Measurements from ENCODE around the gene DLGAP4.
"Not testable (repeated sequence)": the region's sequence is repeated elsewhere in the genome, so short reads cannot be mapped to it uniquely, and the experiment has no call there.

The DLGAP4 gene

DNA sequence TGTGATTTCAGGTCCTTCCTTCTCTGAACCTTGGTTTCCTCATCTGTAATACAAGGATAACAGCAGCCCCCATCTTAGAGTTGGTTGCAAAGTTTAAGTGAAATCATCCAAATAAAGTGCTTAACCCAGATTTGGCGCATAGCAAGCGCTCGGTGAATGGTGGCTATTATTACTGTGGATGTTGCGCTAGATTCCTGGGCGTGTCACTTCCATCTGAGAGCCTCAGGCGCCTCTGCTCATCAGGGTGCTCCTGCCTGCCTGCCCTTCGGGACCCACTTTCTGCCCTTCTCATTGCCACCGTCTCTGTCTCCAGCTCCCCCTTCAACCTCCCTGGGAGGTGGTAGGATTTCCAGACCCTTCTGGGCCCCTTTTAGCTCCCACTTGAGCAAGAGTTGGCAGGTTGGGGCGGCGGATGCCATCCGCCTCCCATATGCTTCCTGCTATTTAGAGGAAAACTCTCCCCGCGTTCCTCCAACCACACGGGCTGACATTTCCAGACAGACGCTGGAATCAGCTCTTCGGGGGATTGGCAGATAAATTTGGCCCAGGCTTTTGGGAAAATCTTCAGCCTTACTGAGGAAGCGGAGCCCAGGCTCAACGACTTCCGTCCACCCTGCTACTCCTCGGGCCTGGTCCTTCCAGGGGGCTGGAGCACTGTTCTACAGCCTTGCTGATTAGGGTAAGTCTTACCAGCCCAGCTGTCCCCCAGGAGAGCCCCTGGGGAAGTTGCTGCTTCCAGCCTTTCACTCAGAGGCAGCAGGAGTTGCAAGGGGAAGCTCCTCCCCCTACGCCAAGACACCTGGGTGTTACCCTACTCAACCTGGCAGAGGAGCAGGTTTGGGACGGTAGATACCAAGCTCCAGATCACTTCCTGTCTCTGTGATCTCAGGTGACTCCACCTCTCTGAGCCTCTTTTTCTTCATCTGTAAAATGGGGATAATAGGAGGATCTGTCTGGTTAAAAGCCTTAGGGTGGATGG, 71.5 kb downstream of the DLGAP4 start:
- no peak for DNase-seq (ENCODE audit: low read depth in 2 of 2)

- DNase-seq (ENCODE audit: low read depth in 2 of 2): no peak
These were observed 72.5 kb downstream of the DLGAP4 start for GRCh38 chr20:36378686-36379085.

DNA sequence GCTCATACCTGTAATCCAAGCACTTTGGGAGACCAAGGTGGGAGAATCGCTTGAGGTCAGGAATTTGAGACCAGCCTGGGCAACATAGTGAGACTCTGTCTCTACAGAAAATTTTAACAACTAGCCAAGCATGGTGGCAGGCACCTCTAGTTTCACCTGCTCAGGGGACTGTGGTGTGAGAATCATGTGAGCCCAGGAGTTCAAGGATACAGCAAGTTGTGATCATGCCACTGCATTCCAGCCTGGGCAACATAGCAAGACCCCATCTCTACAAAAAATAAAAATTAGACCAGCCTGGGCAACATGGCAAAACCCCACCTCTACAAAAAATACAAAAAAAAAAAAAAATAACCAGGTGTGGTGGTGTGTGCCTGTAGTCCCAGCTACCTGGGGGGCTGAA, 73.8 kb downstream of the DLGAP4 start:
- not testable (repeated sequence) for DNase-seq (ENCODE audit: low read depth in 2 of 2)

- no peak for DNase-seq (ENCODE audit: low read depth in 2 of 2)
These were observed 78.0 kb downstream of the DLGAP4 start for GRCh38 chr20:36384022-36384619.

DNA sequence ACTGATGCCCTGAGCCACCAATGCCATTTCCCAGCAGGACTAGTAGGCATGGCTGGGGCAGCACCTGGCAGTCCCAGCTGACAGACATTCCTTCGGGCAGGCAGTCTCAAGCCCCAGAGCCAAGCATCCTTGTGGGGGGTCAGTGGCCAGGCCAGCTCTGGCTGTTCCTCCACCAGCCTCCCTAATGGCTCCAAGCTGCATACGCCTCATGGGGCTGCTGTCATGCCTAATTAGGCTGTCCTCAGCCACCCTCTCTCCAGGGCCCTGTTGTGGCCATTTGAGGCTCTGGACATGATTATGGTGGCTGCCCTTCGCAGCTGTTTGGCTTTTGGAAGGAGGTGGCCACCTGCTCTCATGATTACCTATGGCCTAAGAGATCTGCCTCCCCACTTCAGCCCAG, 79.4 kb downstream of the DLGAP4 start:
- no peak for DNase-seq (ENCODE audit: low read depth in 2 of 2)

DNA sequence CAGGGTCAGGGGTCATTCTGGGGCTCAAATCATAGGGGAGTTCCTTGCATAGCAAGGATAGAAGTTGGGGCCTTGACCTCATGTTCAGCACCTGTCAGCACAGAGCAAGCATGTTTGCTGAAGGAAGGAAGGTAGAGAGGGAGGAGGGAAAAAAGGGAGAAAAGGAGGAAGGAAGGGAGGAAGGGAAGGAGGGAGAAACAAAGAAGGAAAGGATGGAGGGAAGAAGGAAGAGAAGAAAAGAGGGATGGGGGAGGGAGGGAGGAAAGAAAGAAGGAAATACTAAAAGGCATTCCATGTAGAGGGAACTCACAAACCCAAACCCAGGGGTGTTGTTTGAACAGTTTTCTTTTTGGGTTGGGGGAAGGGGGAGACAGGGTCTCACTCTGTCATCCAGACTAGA, 80.1 kb downstream of the DLGAP4 start:
- DNase-seq (ENCODE audit: low read depth in 2 of 2): no peak

DNA sequence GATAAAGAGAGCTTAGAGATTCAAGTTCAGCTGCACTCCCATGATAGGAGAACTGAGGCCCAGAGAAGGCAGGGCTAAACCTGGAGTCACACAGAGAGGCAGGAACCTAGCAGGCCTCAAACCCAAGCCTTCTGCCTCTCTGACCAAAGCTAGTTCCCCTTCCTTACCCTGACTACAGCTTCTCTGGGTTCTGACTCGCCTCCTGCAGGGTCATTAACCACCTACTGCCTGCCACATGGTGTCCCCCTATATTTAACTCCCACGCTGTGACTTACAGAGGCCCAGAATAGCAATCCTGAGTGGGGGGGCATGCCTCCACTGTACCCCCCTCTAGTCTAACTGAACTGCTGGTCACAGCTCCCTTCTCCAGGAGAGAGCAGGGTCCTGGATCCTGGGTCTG, 84.1 kb downstream of the DLGAP4 start:
- DNase-seq (ENCODE audit: low read depth in 2 of 2): no peak

DNA sequence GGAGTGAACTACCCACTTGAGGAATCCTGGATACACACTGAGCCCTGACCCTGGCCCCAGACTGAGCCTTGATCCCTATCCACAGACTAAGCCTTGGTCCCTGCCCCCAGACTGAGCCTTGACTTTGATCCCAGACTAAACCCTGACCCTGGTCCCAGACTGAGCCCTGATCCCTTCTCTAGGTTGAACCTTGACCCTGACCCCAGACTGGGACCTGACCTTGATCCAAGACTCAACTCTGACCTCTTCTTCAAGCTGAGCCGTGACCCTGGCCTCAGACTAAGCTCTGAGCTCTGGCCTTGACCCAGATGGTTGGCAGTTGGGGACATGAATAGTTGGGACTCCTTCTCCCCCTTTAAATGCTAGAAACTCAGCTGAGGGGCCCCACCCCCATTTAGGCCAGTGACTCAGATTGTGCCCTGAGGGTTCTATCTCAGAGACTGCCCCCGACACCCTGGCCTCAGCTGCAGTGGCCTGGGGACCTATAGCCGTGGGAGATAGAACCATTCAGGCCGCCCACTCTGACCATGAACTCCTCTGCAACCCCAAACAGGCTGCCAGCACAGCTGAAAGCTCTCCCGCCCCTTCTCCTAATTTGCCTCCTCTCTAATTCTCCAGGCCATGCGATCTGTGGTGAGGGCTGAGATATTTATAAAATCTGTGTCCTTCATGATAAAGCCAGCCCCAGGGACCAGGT, 84.7 kb downstream of the DLGAP4 start:
- no peak for DNase-seq (ENCODE audit: low read depth in 2 of 2)

GRCh38 chr20:36391456-36391855, 85.3 kb downstream of the DLGAP4 start:
- DNase-seq (ENCODE audit: low read depth in 2 of 2): no peak

DNA sequence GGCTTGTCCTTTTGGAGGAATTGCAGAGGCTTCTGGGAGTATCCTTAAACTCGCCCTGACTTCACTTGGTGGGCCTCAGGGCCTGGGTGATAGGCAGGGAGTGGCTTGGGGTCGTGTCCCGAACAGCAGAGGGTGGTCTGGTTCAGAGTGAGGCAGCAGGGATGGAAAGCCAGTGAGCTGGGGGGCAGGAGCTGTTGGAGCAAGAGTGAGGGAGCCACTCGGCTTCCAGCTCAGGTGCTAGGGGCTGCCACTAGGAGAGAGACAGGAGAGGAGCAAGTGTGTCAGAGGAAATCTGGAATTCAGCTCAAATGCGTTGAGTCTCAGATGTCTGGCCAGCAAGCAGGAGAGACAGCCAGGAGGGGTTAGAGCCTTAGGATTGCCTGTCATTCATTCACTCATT, 85.8 kb downstream of the DLGAP4 start:
- DNase-seq (ENCODE audit: low read depth in 2 of 2): no peak

GRCh38 chr20:36392989-36393388, 86.8 kb downstream of the DLGAP4 start:
- DNase-seq (ENCODE audit: low read depth in 2 of 2): no peak

GRCh38 chr20:36394340-36394965, 88.3 kb downstream of the DLGAP4 start:
- DNase-seq (ENCODE audit: low read depth in 2 of 2): no peak

DNA sequence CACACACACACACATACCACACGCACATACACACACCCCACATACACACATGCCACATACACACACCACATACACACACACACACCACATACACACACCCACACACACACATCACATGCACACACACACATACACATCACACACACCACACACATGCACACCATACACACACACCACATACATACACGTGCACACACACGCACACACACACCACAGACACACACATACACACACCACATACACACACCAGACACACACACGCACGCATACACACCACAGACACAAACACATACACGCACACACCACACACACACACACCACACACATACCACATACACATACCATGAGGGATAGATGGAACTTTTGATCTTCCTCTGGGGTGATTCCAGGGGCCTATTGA, 90.2 kb downstream of the DLGAP4 start:
- no peak for DNase-seq (ENCODE audit: low read depth in 2 of 2)

DNA sequence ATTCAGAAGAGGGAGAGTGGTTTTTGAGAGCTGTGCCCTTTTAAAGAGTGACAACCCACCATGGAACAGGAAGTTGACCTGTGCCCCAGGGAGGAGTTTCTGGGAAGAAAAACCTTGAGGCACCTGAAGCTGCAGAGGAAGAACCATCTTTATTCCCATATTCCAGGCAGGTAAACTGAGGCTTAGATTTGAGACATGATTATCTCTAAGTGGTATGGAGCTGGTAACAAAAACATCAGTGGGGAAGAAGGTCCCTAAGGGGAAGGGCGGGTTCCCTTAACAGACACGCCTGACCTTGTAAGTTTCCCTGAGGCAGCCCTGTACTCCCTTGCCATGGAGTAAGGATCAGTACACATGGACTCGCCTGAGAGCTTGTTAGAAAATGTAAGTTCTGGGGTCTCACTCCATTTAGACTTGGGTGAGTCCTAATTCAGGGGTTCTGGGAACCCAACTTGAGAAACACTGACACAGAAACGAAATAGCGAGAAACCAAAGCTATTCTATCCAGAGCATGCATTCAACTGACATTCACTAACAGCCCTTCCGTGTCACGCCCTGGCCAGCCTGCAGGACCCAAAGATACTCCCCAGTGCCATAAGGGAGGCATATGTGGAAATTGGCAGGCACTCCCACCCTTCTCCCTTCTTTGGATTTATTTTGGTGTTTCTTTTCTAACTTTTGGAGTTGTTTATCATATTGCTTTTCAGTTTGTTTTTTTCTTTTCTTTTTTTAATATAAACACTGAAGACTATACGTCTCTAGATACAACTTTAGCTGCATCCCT, 90.9 kb downstream of the DLGAP4 start:
- DNase-seq (ENCODE audit: low read depth in 2 of 2): no peak

- DNase-seq (ENCODE audit: low read depth in 2 of 2): no peak
These were observed 92.4 kb downstream of the DLGAP4 start for GRCh38 chr20:36398515-36398914.

- no peak for DNase-seq (ENCODE audit: low read depth in 2 of 2)
These were observed 93.2 kb downstream of the DLGAP4 start for GRCh38 chr20:36399147-36399968.

DNA sequence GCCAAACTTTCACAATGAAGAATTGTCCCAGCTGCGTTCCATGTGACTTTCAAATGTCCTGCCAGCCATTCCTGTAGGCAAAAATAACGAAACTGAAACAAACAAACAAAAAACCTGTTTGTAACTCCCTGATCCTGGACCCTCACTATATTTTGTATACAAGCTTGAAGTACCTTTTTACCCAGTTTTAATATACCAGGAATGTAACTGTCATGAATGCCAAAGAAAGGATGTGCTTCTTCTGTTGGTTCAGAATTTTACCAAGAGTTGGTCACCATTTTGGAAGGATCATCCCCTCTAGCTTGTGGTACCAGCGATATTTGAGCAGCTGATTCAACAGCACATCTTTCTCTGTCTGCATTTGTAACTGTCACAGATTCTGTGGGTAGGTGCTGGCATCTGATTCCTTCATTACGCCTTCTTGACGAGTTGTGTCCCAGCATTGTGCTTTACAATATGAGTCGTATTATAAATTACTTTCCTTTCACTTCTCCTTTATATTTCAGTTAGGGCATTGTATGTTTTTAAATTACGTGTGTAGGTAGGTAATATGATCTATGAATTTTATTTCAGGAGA, 93.9 kb downstream of the DLGAP4 start:
- no peak for DNase-seq (ENCODE audit: low read depth in 2 of 2)

- DNase-seq (ENCODE audit: low read depth in 2 of 2): no peak
These were observed 95.0 kb downstream of the DLGAP4 start for GRCh38 chr20:36400909-36401735.

- DNase-seq (ENCODE audit: low read depth in 2 of 2): no peak
These were observed 96.6 kb downstream of the DLGAP4 start for GRCh38 chr20:36402708-36403107.
